Measurements from ENCODE around the gene SDK1. TPM values are rescaled to one million over a fixed set of nuclear protein-coding genes. Genes with fewer than 3 reads are reported as not detected.

Gene SDK1
- total RNA-seq, 1 experiment from 2014 or later, result 7.1 TPM

GRCh38 chr7:3994764-3995163 lies 693.7 kb downstream of the SDK1 start:
- no peak overlapping the region for H3K4me3 Mint-ChIP-seq (ENCODE audit: unreplicated experiment)
- no peak overlapping the region for H3K4me3 ChIP-seq (ENCODE audit: low read depth, low read length)
- ChIA-PET CTCF (no interaction called here), POLR2A (no interaction called here)
- no peaks in the 10 kb centered on the region for H3K27me3 ChIP-seq (replicated peaks; ENCODE audit: control insufficient read depth, insufficient read depth, low read length)
- no peaks in the 10 kb centered on the region for H3K9me3 ChIP-seq
- no peaks in the 10 kb centered on the region for H3K4me1 Mint-ChIP-seq (ENCODE audit: low read depth, unreplicated experiment)
- no peak for DNase-seq
- TF ChIP-seq CTCF (IDR thresholded peaks at IDR 0.05; ENCODE audit: insufficient read depth in 1 of 2, low read depth in 1 of 2, low read length in 1 of 2, severe bottlenecking in 1 of 2, unreplicated experiment in 1 of 2), result no peak
- no TSS peak for BruUV-seq (replicated peaks)
- H3K27ac Mint-ChIP-seq (ENCODE audit: unreplicated experiment), result peak overlapping the region; percentile 55
- H3K27me3 Mint-ChIP-seq (ENCODE audit: insufficient read depth, unreplicated experiment), result no peaks in the 10 kb centered on the region
- no peaks in the 10 kb centered on the region for H3K36me3 Mint-ChIP-seq (ENCODE audit: insufficient read depth, unreplicated experiment)
- H3K36me3 ChIP-seq (ENCODE audit: control insufficient read depth, insufficient read depth, low read length), result no peaks in the 10 kb centered on the region
- H3K4me1 ChIP-seq, result no peaks in the 10 kb centered on the region
- intact Hi-C loops (cut with micrococcal nuclease; ENCODE audit: unreplicated experiment), result no loop called here
- H3K9me3 Mint-ChIP-seq (ENCODE audit: unreplicated experiment), result no peaks in the 10 kb centered on the region

GRCh38 chr7:3995187-3995586 lies 694.1 kb downstream of the SDK1 start:
- CTCF ChIA-PET, result no interaction called here

GRCh38 chr7:3998060-3998459 lies 697.0 kb downstream of the SDK1 start:
- Mint-ChIP-seq H3K9me3 (ENCODE audit: unreplicated experiment) (no peaks in the 10 kb centered on the region), H3K36me3 (ENCODE audit: insufficient read depth, unreplicated experiment) (no peaks in the 10 kb centered on the region), H3K27ac (ENCODE audit: unreplicated experiment) (no peak overlapping the region), H3K4me1 (ENCODE audit: low read depth, unreplicated experiment) (no peaks in the 10 kb centered on the region), H3K27me3 (ENCODE audit: insufficient read depth, unreplicated experiment) (no peaks in the 10 kb centered on the region), H3K4me3 (ENCODE audit: unreplicated experiment) (no peak overlapping the region)
- Histone ChIP-seq H3K36me3 (ENCODE audit: control insufficient read depth, insufficient read depth, low read length) (no peaks in the 10 kb centered on the region), H3K4me1 (no peaks in the 10 kb centered on the region), H3K4me3 (ENCODE audit: low read depth, low read length) (no peak overlapping the region), H3K9me3 (no peaks in the 10 kb centered on the region), H3K27me3 (replicated peaks; ENCODE audit: control insufficient read depth, insufficient read depth, low read length) (no peaks in the 10 kb centered on the region)
- no peak for DNase-seq
- POLR2A ChIA-PET, result no interaction called here
- no peak for TF ChIP-seq CTCF (IDR thresholded peaks at IDR 0.05; ENCODE audit: insufficient read depth in 1 of 2, low read depth in 1 of 2, low read length in 1 of 2, severe bottlenecking in 1 of 2, unreplicated experiment in 1 of 2)
- CTCF ChIA-PET, result no interaction called here
- intact Hi-C loops (cut with micrococcal nuclease; ENCODE audit: unreplicated experiment), result no loop called here
- BruUV-seq (replicated peaks), result no TSS peak

More at GRCh38 chr7:3995187-3995586, 694.1 kb downstream of the SDK1 start:
- H3K36me3 ChIP-seq (ENCODE audit: control insufficient read depth, insufficient read depth, low read length), result no peaks in the 10 kb centered on the region
- DNase-seq, result peak; percentile 42 to 50
- Mint-ChIP-seq H3K4me1 (ENCODE audit: low read depth, unreplicated experiment) (no peaks in the 10 kb centered on the region), H3K27me3 (ENCODE audit: insufficient read depth, unreplicated experiment) (no peaks in the 10 kb centered on the region), H3K4me3 (ENCODE audit: unreplicated experiment) (no peak overlapping the region), H3K27ac (ENCODE audit: unreplicated experiment) (peak overlapping the region; percentile 55), H3K36me3 (ENCODE audit: insufficient read depth, unreplicated experiment) (no peaks in the 10 kb centered on the region), H3K9me3 (ENCODE audit: unreplicated experiment) (no peaks in the 10 kb centered on the region)
- peak; percentile 21 to 32 for TF ChIP-seq CTCF (IDR thresholded peaks at IDR 0.05; ENCODE audit: insufficient read depth in 1 of 2, low read depth in 1 of 2, low read length in 1 of 2, severe bottlenecking in 1 of 2, unreplicated experiment in 1 of 2)
- H3K9me3 ChIP-seq, result no peaks in the 10 kb centered on the region
- H3K4me1 ChIP-seq, result no peaks in the 10 kb centered on the region
- no TSS peak for BruUV-seq (replicated peaks)
- no peak overlapping the region for H3K4me3 ChIP-seq (ENCODE audit: low read depth, low read length)
- POLR2A ChIA-PET, result no interaction called here
- intact Hi-C loops (cut with micrococcal nuclease; ENCODE audit: unreplicated experiment), result no loop called here
- H3K27me3 ChIP-seq (replicated peaks; ENCODE audit: control insufficient read depth, insufficient read depth, low read length), result no peaks in the 10 kb centered on the region

Measured in Caco-2 (cell line).